A204.1 (cell line): Measurements from ENCODE around the gene OPRL1.
"Not testable (repeated sequence)": the region's sequence is repeated elsewhere in the genome, so short reads cannot be mapped to it uniquely, and the experiment has no call there.

Experiments
- FAIRE-seq: peaks from 2 replicates; lab custom pipeline; 2012; peaks lifted over from hg19 to GRCh38; lab: Jason Lieb, UNC

Gene OPRL1

GRCh38 chr20:64087226-64087825, 7.4 kb downstream of the OPRL1 start:
- not testable (repeated sequence) for FAIRE-seq

- FAIRE-seq: not testable (repeated sequence)
These were observed 8.7 kb downstream of the OPRL1 start for GRCh38 chr20:64088586-64088985.

- FAIRE-seq: no peak
These were observed 10.3 kb downstream of the OPRL1 start for GRCh38 chr20:64090165-64090564.

- no peak for FAIRE-seq
These were observed 11.5 kb downstream of the OPRL1 start for GRCh38 chr20:64091340-64091739.

- FAIRE-seq: no peak
These were observed 11.9 kb downstream of the OPRL1 start for GRCh38 chr20:64091770-64092169.

- no peak for FAIRE-seq
These were observed 12.6 kb downstream of the OPRL1 start for GRCh38 chr20:64092258-64093012.

GRCh38 chr20:64093013-64093503, 13.2 kb downstream of the OPRL1 start:
- FAIRE-seq: no peak

GRCh38 chr20:64095455-64095854, 15.6 kb downstream of the OPRL1 start:
- FAIRE-seq: no peak

- FAIRE-seq: no peak
These were observed 16.0 kb downstream of the OPRL1 start for GRCh38 chr20:64095927-64096326.

- no peak for FAIRE-seq
These were observed 16.7 kb downstream of the OPRL1 start for GRCh38 chr20:64096535-64096934.

- no peak for FAIRE-seq
These were observed 18.7 kb downstream of the OPRL1 start for GRCh38 chr20:64098471-64099013.

GRCh38 chr20:64099086-64099786, 19.4 kb downstream of the OPRL1 start:
- no peak for FAIRE-seq

GRCh38 chr20:64099880-64100565, 20.1 kb downstream of the OPRL1 start:
- FAIRE-seq: no peak

GRCh38 chr20:64100566-64100888, 20.6 kb downstream of the OPRL1 start:
- FAIRE-seq: no peak

GRCh38 chr20:64100946-64101688, 21.2 kb downstream of the OPRL1 start:
- FAIRE-seq: no peak

GRCh38 chr20:64101731-64102621, 22.1 kb downstream of the OPRL1 start:
- FAIRE-seq: no peak

- FAIRE-seq: no peak
These were observed 22.9 kb downstream of the OPRL1 start for GRCh38 chr20:64102647-64103354.

GRCh38 chr20:64103871-64104666, 24.2 kb downstream of the OPRL1 start:
- FAIRE-seq: no peak
